COLO829 (cell line): ENCODE results near the gene FLT1.

Source experiments
- DNase-seq: peaks from one replicate; pipeline ENCODE4 v3.0.0; 2012; ENCODE audit warnings: low spot score

Gene FLT1

DNA sequence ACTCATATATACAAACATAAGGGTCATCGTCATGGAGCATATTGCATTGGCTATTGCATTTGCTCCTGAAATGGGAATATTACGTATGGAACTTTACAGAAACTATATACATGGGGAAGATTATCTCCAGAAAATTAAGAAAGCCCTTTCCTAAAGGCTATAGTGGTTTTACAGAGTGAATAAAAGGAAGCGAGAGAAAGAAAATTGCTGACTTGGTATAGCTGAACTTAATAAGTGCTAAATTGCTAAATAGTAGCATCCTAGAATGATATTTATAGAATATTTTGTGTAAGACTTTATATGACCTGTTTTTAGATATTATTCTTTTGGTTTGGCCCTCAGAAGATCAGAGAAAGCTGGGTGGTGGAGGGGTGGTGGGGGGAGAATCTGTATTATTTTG is 114.6 kb downstream of the FLT1 start:
- DNase-seq: no peak

DNA sequence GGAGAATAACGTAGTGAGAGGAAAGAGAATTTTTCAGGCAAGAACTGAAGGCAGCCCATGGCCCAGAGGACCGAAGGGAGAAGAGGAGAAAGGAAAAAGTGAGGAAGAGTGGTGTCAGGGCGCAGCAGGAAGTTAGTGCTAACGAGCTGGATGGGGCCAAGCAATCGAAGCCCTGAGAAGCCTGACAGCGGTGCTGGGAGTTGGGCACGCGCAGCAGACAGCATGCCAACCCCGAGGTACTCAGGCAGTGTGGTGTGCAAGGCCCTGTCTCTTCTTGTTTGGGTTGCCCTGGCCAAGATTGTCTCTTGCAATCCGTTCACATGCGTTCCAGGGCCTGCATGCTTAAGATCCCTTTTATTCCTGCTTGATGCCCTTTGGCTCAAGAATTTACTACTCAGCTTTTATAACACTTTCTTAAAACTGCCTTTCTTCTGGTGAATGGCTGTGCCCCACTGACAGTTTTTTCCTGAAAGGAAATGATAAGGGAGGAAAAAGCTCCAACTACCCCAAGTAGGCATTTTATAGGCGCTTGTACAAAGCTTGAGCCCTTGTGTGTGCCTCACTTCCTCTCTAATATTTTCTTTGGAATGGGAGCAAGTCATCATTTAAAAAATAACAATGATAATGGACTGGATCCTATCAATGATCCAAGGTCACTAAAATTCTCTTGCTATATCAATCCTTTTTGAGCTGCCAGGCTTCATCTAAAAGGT is 115.4 kb downstream of the FLT1 start:
- no peak for DNase-seq

DNA sequence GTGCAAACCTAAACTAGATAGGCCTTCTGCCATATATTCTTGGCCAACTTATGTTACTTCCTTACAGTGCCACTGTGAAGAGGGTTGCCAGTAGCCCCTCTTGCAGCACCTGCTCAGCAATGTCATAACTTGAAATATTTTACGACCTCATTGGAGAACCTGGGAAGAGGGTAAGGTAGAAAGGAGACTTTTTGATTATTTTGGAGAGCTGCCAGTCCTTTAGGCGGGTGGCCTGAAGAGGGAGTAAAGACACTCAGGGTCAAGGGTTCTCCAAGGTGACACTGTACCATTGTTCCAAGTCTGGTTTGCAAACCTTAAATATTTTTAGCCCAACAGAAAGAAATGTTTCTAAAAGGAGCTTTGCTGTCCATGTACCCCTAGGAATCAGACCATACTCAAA is 118.3 kb downstream of the FLT1 start:
- DNase-seq: no peak

DNA sequence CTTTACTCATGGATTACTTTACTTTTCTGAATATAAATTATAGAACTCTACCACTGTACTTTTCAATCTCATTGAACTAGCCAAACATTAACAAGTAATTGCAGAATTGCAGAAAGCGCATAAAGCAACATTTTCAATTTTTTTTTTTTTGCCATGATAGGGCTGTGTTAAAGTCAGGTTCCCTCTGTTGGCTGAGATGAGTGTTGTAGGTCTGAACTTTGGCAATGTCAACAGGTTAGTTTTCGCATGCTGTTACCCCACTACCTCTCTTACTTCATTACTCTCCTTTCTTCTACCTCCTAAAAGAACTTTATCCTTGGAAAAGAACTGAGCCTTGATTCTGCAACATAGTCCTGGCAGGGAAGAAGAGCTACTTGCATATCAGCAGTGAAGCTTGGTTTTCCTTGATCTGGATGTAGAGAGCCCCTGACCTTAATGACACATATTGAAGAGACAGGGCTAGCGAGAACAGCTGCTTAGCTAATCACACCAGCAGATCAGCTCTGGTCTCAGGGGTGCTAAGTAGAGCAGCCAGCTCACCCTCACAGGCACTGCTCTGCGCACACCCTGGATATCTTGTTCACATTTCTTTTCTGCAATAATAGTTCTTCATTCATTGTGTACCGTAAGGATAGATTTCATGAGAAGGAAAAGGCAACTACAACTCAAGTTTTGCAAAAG is 119.5 kb downstream of the FLT1 start:
- DNase-seq: no peak

DNA sequence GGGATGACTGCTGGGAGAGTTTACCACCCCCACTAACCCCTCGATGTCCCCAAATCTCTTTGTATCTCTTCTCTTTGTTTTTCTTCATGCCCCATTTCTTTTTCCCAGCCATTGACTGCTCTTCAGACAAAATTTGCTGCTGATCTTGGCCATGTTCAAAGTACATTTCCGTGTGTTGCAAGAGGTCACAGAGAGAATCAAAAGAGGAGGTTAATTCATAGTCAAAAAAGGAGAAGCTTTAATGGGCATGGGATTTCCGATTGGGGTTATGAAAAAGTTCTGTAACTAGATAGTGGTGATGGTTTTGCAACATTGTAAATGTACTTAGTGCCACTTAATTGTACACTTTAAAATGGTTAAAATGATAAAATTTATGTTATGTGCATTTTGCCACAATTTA is 121.1 kb downstream of the FLT1 start:
- no peak for DNase-seq

DNA sequence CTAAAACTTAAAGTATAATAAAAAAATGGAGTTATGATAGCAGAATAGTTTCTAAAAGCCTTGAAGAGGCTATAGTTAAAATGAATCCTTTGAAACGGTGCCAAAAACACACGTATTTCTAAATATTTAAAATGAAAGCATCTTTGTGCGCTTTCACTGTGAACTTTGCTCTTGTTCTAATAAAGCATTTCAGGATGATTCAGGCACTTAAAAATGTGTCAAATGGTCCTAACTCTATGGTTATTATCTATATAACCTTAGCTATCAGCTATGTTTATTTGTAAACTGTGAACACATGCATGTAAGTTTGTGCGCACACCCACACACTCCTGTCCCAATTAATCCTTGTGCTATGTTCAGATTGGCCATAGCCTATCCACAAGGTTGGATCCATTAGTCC is 124.5 kb downstream of the FLT1 start:
- no peak for DNase-seq

DNA sequence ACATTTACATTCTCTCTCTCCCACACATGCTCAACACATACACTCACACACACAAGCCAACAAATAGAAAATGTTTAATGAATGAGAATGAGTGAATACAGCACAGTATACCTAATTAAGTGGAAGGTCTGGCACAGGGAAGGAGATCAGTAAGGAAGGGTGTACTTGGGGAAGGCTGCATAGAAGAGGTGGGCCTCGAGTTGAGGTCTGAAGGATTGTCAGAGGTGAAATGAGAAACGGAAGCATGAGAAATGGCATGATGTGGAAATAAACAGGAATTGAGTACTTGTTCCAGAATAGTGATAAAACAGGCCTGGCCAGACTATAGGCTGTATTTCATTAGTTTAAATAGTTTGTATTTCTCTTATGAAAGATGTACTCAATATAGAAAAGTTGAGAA is 136.2 kb downstream of the FLT1 start:
- DNase-seq: no peak

DNA sequence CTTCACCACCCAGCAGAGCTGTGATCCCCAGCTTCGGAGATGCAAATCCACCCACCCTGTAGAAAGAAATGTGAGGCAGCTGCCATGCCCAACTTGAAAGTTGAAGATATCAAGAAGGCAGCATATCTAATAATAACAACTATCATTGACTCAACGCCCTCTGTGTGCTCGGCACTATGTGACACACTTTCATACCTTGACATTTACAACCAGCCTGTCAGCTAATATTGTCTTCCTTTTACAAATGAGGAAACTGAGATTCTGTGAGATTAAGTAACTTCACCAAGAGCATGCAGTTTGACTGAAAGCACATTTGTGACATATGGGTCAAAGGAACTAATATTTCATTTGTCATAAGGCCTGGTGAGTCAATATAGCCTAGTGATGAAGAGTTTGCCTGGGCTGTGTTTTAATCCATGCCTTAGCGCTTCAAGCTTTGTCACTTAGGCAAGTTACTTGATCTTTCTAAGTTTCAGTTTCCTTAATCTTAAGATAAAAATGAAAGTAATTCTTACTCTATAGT is 137.0 kb downstream of the FLT1 start:
- DNase-seq: no peak

DNA sequence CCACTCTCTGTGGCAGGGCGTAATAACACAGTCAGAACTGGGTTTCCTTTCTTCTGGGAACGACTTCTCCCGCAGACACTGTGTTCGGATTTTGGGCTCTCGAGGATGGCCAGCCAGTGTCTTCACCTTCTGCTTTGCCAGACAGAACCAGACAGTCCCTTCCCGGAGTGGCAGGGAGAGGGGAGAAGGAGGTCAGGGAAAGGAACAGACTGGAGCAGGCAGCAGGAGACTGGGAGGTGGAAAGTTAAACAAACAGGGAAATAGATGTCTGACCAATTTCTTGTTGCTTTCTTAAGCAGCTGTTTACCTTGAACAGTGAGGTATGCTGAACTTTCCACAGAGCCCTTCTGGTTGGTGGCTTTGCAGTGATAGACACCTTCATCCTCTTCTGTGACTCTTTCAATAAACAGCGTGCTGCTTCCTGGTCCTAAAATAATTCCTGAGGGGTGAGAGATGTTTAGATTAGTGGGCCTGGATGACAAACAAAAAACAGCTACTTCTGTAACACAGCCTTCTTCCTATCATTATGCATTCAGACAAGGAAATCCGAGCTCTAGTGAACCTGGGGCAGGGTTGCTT is 137.6 kb downstream of the FLT1 start:
- DNase-seq: no peak

DNA sequence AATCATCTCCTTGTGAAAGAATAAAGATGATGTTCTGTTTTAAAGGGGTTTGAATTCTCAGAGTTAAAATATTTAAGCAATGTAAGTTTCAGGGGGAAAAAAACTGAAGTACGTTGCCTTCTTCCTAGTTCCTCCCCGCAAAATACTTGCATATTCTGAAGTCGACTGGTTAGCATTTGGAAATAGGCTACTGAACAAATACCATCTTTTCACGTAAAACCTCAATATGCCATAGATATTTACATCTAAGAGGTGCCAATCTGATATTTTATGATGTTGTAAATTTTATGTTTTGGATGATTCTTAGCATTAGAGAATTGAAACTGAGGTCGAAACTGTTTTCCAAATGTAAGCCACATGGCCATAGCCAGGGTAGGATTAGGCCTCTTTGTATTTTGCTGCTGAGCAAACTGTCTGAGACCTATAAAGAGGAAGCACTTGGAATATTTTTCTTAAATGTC is 138.3 kb downstream of the FLT1 start:
- no peak for DNase-seq

DNA sequence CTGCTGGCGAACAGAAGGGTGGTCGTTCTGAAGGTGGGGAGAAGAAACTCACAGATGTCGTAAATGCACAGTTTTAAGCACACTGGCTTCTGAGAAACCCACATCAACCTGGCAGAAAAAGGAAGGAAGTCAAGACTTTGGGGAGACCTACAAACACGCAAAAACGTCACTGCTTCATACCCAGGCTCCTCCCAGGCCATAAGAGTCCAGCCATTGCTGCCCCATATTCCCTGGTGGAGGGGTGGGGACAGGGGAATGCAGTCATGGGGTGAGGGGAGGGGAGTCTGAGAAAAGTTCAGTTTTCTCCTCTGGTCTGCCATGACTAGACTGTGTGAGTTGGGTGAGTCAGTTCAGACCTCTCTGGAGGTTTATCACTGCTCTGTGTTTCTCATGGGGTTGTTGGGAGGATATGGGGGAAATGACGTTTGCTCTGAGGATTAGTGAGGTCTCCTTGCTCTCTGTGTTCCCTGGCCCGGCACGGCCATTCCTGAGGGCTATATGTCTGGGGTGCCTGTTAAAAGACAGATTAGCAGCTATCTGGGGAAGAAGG is 139.0 kb downstream of the FLT1 start:
- DNase-seq: no peak

DNA sequence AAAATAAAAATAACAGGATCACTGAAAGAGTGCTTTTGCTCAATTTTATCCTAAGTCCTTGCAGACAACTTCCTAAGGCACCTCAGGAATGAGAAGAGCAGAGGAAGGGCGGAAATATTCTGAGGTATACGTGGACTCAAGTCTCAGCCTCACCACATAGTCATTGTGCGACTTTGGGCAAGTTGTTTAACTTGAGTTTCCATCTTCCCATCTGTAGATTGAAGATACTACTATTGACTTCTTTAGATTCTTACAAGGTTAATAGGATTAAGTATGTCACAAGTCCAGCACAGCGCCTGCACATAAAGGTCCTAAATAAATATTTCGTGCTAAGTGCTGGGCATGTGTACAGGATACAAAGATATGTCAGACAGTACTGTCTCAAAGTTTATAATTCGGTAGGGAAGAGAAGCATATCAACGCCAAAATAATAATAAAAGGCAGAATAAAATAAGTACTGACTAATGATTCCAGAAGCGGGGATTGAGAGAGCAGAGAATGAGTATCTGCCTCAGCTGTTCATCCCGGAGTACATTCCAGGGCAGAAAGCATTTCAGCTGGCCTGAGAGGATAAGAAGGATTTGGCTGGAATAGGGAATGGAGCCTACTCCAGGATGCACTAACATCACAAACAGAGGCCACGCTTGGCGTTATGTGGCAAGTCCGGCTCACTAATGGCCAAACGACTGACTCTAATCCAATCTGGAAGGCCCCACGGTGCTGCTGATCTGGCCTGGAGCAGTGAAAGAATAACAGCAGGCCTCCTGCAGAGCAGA is 139.7 kb downstream of the FLT1 start:
- no peak for DNase-seq

DNA sequence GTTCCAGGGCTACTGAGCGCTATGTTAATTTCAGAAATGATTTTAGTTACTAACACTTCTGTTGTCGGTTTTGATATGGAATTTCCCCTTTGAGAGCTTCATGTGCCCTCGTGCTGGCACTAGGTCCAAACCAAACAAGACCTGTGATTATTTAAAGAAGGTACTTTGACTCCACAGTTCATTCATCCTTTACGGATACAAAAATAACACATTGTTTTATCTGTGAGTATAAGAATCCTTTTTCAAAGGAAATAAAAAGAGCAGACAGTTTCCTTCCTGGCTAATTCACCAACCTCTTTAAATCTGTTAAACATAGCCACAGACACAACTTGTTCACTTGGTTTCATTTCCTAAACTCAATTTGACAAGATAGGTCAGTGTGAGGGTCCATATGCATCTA is 141.2 kb downstream of the FLT1 start:
- DNase-seq: no peak

DNA sequence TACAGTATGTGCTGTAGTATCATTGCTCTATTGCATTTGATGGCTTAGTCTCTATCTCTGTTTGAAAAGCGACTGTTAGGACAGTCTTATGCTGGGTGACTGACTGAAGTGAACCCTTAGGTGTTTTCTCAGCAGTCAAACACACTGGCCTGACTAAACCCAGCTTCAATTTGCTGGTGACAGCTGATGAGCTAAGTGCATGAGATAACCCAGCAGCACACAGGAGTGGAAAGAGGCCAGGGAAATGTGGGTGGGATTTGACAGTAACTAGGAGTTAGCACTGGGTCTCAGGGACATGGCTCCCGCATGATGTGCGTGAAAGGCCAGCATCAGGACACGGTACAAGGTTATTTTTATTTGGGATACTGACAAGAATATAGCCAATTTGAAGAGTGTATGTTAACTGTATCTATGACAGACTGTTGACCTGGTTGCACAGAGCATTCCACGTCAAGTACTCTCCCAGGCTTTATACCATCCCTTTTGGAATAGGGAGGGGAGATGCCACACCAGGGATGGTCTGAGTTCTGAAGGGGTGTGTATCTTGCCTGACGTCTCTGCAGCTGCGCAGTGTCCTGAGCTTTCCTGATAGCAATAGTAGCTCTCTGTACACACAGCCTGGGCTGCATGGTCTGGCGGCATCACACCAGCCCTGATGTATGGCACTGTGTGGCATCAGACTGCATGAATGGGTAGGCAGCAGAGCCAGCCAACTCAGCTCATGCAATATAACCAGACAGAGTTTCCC is 144.8 kb downstream of the FLT1 start:
- no peak for DNase-seq

DNA sequence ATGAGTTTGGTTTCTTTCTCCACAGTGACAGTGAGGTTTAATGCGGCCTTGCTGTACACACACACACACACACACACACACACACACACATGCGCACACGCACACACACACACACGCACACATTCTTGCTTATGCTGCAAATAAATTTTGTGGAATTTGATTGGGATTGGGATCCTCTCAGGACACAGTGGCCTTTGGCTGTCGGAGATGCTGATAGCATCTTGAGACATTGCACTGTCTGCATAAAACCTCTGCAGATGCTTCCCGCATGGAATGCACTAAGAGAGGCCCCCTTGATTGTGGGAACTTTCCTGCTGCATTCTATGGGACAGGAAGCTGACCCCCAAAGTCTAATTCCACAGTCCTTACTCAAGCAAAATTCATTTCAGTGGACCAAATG is 145.6 kb downstream of the FLT1 start:
- no peak for DNase-seq

DNA sequence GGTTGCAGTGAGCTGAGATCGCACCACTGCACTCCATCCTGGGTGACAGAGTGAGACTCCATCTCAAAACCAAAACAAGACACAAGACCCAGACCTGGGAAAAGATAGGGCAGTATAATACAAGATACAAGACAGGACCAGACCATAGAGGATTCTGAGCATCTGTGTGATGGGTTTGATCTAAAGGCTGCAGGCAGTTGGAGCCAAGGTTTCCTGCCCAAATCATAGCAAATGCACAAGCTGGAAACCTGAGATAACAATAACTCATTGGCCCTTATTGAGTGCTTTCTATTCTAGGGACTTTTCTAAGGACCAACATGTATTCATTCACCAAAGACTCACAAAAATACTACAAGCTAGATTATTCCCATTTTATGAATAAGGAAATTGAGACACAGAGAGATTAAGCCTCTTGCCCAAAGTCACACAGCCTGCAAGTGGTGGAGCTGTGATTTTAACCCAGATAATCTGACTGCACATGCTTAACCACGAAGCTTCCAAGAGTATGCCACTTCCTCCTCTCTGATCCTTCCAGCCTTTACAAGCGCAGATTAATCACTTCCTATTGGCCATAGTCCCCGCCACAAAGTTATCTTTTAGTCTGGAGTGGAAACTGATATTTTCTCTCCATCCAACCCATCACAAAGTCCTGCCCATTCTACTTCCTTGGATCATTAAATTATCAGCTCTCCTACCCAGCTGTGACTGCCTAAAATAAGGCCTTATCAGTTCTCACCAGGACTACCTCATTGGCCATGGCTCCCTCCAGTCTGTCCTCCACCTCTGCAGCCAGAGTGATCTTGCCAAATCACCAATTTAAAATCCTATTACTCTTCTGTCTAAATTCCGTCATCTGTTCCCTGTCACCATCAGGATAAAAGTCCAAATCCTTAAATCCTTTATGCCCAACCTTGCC is 147.2 kb downstream of the FLT1 start:
- no peak for DNase-seq

DNA sequence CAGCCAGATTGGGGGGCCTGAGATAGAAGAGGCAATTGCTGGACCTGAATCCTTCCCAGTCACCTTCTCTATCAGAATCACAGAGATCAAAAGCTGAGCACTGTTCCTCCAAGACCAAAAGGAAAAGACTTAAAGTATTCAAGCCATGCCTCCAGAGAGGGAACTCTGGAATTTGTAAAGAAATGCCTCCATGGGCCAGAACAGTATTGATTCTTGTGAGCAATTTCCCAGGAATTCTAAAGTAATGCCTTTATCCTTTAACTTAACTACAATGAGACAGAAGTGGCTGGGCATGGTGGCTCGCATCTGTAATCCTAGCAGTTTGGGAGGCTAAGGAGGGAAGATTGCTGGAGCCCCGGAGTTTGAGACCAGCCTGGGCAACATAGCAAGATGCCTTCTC is 148.8 kb downstream of the FLT1 start:
- no peak for DNase-seq

DNA sequence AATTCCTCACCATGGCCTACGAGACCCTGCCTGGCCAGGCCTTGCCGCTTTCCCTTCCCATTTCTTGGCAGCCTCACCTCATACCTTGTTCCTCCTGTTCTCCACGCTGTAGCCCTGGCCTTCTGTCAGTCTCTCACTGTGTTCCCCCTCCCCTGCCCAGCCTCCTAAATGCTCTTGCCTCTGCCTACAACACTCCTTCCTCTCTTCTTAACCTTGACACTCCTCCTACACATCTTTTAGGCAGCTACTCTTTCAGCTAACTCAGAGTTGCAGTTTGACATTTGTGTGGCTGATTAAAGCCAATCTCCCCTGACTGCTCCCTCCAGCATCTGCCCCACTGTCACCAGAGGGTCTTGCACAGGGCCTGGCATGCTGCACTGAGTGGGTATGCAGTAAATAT is 150.8 kb downstream of the FLT1 start:
- no peak for DNase-seq

DNA sequence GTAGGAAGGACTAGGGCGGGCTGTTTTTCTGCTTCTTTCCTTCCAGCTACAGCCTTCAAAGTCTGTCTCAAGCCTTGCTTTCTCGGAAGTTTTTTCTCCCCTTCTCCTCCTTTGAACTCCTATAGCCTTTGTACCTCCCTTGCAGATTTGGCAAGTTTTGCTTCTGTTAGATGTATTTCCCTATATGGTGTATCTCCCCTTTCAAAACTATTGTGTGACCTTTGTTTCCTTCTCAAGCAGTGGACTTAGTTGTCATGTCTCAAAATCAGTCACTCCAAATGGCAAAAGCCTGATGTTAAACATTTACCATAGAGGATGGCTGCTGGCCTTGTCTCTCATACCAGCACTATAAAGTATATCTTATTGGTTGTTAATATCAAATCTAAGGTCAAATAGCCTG is 152.7 kb downstream of the FLT1 start:
- DNase-seq: no peak

DNA sequence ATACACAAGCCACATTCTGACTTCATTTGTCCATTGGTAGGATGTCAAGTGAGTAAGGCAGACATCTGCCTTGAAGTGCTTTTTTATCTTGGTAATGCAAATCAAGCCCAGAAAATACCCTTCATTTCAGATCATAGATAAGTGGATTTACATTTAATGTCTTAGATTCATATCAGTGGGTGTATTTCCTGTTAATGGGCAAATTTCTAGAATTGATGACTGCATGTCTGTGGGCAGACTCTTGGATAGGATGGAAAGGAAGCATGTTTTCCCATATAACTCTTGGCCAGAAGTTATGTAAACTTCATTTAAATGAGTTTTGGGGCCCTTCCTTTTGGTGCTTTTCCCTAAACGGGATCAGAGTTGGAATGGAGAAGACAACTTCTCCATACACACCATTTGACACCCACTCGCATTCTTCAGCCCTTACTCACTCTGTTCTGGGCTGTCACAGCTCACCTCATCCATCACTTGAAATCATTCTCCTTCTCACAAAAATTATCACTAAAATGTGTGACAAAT is 154.6 kb downstream of the FLT1 start:
- peak; percentile 33 for DNase-seq
